Stimulated activated memory B cell treated with anti-CD40 and anti-IgM and Interleukin-4, amounts not matched to agents 10 μg/mL and 1 μg/mL and 100 μg/mL, for 72 hours (primary cell): ENCODE results near the gene CERS4.
"Not testable (repeated sequence)": the region's sequence is repeated elsewhere in the genome, so short reads cannot be mapped to it uniquely, and the experiment has no call there.

Experiments used
- ATAC-seq: fragments of 150-1000 bp; cut with Tn5 transposase; 2 replicates; pipeline ENCODE4 v1.10.0; 2021
- H3K27ac Mint-ChIP-seq: one replicate; pipeline ENCODE4 v1.8.0; 2022; ENCODE audit warnings: mild to moderate bottlenecking, mixed read lengths
- H3K27me3 Mint-ChIP-seq: one replicate; pipeline ENCODE4 v1.8.0; 2022; ENCODE audit warnings: mixed read lengths
- H3K36me3 Mint-ChIP-seq: one replicate; pipeline ENCODE4 v1.8.0; 2022; ENCODE audit warnings: mixed read lengths
- H3K4me1 Mint-ChIP-seq: one replicate; pipeline ENCODE4 v1.8.0; 2022; ENCODE audit warnings: mixed read lengths
- H3K4me3 Mint-ChIP-seq: one replicate; pipeline ENCODE4 v1.8.0; 2022; ENCODE audit warnings: mild to moderate bottlenecking, moderate library complexity, mixed read lengths
- H3K9me3 Mint-ChIP-seq: one replicate; pipeline ENCODE4 v1.8.0; 2022; ENCODE audit warnings: mixed read lengths

CERS4 gene, protein sequence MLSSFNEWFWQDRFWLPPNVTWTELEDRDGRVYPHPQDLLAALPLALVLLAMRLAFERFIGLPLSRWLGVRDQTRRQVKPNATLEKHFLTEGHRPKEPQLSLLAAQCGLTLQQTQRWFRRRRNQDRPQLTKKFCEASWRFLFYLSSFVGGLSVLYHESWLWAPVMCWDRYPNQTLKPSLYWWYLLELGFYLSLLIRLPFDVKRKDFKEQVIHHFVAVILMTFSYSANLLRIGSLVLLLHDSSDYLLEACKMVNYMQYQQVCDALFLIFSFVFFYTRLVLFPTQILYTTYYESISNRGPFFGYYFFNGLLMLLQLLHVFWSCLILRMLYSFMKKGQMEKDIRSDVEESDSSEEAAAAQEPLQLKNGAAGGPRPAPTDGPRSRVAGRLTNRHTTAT

DNA sequence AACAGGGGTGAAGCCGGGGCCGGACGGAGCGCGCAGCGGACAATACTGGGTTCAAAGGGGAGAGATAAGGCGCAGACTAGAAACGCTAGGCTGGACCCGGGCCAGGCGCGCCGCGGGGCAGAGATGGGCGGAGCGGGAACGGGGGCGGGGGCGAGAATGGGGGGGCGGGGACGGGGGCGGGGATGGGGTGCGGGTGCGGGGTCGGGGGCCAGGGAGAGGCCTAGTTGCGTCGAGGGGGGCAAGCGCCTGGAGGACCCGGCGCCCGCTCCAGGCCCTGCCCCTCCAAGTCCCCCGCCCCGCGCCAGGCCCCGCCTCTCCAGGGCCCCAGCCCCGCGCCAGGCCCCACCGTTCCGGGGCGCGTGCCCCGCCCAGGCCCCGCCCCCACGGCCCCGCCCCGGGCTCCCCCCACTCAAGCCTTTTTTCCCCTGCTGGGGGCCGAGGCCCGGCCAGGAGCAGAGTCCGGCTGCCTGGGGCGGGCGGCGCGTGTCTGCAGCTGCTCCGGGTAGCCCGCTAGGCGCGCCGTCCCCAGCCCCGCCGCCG lies at the start of gene CERS4:
CERS4 (plus strand) TSS at position 449 of the 540 bp plus-strand sequence. CDS start 41,707 bp downstream, outside the sequence.
- no peaks in the 10 kb centered on the region for H3K27me3 Mint-ChIP-seq
- peaks cover 72% of the 10 kb centered on the region for H3K4me1 Mint-ChIP-seq
- peak within 1 kb of the TSS; percentile 95 for H3K27ac Mint-ChIP-seq
- no peaks in the 10 kb centered on the region for H3K9me3 Mint-ChIP-seq
- peaks cover 26% of the 10 kb centered on the region for H3K36me3 Mint-ChIP-seq
- peak within 1 kb of the TSS; percentile 95 for H3K4me3 Mint-ChIP-seq
- peak; percentile 92 for ATAC-seq

- Mint-ChIP-seq H3K36me3 (no peaks in the 10 kb centered on the region), H3K9me3 (no peaks in the 10 kb centered on the region), H3K4me1 (peaks cover 20% of the 10 kb centered on the region), H3K27ac (peak overlapping the region; percentile 49), H3K27me3 (peaks cover 12% of the 10 kb centered on the region), H3K4me3 (no peak overlapping the region)
- peak; percentile 69 for ATAC-seq
These were observed 48.0 kb upstream of the CERS4 start for GRCh38 chr19:8161135-8161646.

DNA sequence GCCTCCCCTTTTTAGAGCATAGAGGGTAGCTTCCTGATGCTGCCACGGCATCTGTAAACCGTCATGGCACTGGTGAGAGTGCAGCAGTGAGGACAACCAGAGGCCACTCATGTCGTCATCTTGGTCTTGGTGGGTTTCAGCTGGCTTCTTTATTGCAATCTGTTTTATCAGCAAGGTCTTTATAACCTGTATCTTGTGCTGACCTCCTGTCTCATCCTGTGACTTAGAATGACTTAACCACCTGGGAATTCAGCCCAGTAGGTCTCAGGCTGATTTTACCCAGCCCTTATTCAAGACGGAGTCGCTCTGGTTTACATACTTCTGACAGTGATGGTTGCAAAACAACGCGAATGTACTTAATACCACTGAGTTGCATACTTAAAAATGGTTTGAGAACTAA lies 45.4 kb upstream of the CERS4 start:
- Mint-ChIP-seq H3K27ac (peak overlapping the region; percentile 53), H3K36me3 (no peaks in the 10 kb centered on the region), H3K4me3 (no peak overlapping the region), H3K9me3 (no peaks in the 10 kb centered on the region), H3K27me3 (no peaks in the 10 kb centered on the region), H3K4me1 (peaks cover 22% of the 10 kb centered on the region)
- ATAC-seq = no peak

GRCh38 chr19:8167985-8168384 lies 41.2 kb upstream of the CERS4 start:
- H3K4me3 Mint-ChIP-seq = no peak overlapping the region
- no peaks in the 10 kb centered on the region for H3K36me3 Mint-ChIP-seq
- H3K27ac Mint-ChIP-seq = peak overlapping the region; percentile 42
- no peaks in the 10 kb centered on the region for H3K27me3 Mint-ChIP-seq
- H3K9me3 Mint-ChIP-seq = no peaks in the 10 kb centered on the region
- ATAC-seq = no peak
- peaks cover 9% of the 10 kb centered on the region for H3K4me1 Mint-ChIP-seq

- Mint-ChIP-seq H3K4me1 (peaks cover 9% of the 10 kb centered on the region), H3K27ac (peak overlapping the region; percentile 42), H3K27me3 (no peaks in the 10 kb centered on the region), H3K4me3 (no peak overlapping the region), H3K36me3 (no peaks in the 10 kb centered on the region), H3K9me3 (no peaks in the 10 kb centered on the region)
- no peak for ATAC-seq
These were observed 40.6 kb upstream of the CERS4 start for GRCh38 chr19:8168537-8168936.

DNA sequence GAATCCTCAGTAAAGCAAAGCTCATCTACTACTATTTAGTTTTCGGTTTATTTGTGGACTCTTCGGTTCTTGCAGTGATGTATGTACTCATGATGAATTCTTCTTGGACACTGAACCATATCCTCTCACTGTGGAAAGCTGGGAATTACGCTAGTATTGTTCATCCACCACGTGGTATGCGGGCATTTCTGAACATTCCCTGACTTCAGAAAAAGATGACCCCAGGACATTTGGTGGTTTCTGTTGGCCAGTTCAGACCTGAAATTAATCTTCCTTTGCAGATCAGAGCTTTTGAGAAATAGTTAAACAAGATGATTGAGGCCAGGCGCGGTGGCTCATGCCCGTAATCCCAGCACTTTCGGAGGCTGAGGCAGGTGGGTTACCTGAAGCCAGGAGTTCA lies 34.5 kb upstream of the CERS4 start:
- Mint-ChIP-seq H3K4me3 (no peak overlapping the region), H3K27me3 (no peaks in the 10 kb centered on the region), H3K4me1 (no peaks in the 10 kb centered on the region), H3K9me3 (no peaks in the 10 kb centered on the region), H3K36me3 (no peaks in the 10 kb centered on the region), H3K27ac (no peak overlapping the region)
- ATAC-seq = no peak

DNA sequence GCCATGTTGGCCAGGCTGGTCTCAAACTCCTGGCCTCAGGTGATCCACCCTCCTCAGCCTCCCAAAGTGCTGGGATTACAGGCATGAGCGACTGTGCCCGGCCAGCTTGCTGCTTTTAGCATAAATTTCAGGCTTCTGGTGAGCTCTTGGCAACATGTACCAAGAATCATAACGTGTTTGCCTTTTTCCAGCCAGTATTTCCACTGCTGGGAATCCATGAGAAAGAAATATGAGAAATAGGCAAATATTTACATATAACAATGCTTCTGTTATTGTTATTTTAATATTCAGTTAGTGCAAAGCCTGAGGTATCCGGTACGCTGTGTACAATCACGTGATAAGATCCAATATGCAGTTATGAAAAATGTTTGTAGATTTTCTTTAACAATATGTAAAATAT lies 29.2 kb upstream of the CERS4 start:
- no peak for ATAC-seq
- Mint-ChIP-seq H3K4me1 (peaks cover 16% of the 10 kb centered on the region), H3K36me3 (no peaks in the 10 kb centered on the region), H3K27me3 (no peaks in the 10 kb centered on the region), H3K27ac (no peak overlapping the region), H3K4me3 (no peak overlapping the region), H3K9me3 (no peaks in the 10 kb centered on the region)

DNA sequence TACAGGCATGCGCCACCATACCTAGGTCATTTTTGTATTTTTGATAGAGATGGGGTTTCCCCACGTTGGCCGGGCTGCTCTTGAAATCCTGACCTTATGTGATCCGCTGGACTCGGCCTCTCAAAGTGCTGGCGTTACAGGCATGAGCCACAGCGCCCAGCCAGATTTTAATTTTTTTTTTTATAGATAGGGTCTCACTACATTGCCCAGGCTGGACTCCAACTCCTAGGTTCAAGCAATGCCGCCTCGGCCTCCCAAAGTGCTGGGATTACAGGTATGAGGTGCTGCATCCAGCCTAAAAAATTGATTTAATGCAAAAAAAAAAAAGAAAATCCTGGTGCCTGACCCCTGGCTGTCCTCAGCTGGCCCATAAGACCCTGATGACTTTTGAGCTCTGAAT lies 24.9 kb upstream of the CERS4 start:
- H3K36me3 Mint-ChIP-seq = no peaks in the 10 kb centered on the region

GRCh38 chr19:8185343-8186068 lies 23.7 kb upstream of the CERS4 start:
- no peak overlapping the region for H3K27ac Mint-ChIP-seq
- H3K9me3 Mint-ChIP-seq = peaks cover 2% of the 10 kb centered on the region
- no peak overlapping the region for H3K4me3 Mint-ChIP-seq
- no peaks in the 10 kb centered on the region for H3K27me3 Mint-ChIP-seq
- peaks cover 33% of the 10 kb centered on the region for H3K4me1 Mint-ChIP-seq
- no peaks in the 10 kb centered on the region for H3K36me3 Mint-ChIP-seq
- no peak for ATAC-seq

More for the DNA sequence above, 24.9 kb upstream of the CERS4 start:
- no peak for ATAC-seq
- Mint-ChIP-seq H3K27me3 (no peaks in the 10 kb centered on the region), H3K4me1 (peaks cover 33% of the 10 kb centered on the region), H3K9me3 (peaks cover 2% of the 10 kb centered on the region), H3K27ac (no peak overlapping the region), H3K4me3 (no peak overlapping the region)

- ATAC-seq = no peak
- peak overlapping the region; percentile 97 for H3K27ac Mint-ChIP-seq
- H3K4me1 Mint-ChIP-seq = peaks cover 65% of the 10 kb centered on the region
- H3K9me3 Mint-ChIP-seq = peaks cover 4% of the 10 kb centered on the region
- no peaks in the 10 kb centered on the region for H3K36me3 Mint-ChIP-seq
- peak overlapping the region; percentile 72 for H3K4me3 Mint-ChIP-seq
- H3K27me3 Mint-ChIP-seq = no peaks in the 10 kb centered on the region
These were observed 16.8 kb upstream of the CERS4 start for GRCh38 chr19:8192221-8192820.

GRCh38 chr19:8194528-8195267 lies 14.5 kb upstream of the CERS4 start:
- Mint-ChIP-seq H3K4me1 (peaks cover 65% of the 10 kb centered on the region), H3K27ac (peak overlapping the region; percentile 97), H3K27me3 (no peaks in the 10 kb centered on the region), H3K36me3 (no peaks in the 10 kb centered on the region), H3K4me3 (peak overlapping the region; percentile 72), H3K9me3 (peaks cover 4% of the 10 kb centered on the region)
- ATAC-seq = peak; percentile 62

- Mint-ChIP-seq H3K4me3 (peak overlapping the region; percentile 1), H3K36me3 (no peaks in the 10 kb centered on the region), H3K9me3 (peaks cover 4% of the 10 kb centered on the region), H3K4me1 (peaks cover 64% of the 10 kb centered on the region), H3K27me3 (no peaks in the 10 kb centered on the region), H3K27ac (peak overlapping the region; percentile 97)
- no peak for ATAC-seq
These were observed 12.8 kb upstream of the CERS4 start for GRCh38 chr19:8196271-8196927.

- not testable (repeated sequence) for H3K4me3 Mint-ChIP-seq, H3K9me3 Mint-ChIP-seq, H3K36me3 Mint-ChIP-seq, H3K27me3 Mint-ChIP-seq, ATAC-seq
- H3K4me1 Mint-ChIP-seq = peaks cover 36% of the 10 kb centered on the region
- H3K27ac Mint-ChIP-seq = peak overlapping the region; percentile 4
These were observed 5.7 kb upstream of the CERS4 start for GRCh38 chr19:8203288-8204120.
